HG03565 (cell line): ENCODE measurements around the gene N4BP2.
A peak's percentile ranks its signal among the peaks of the same experiment; 100 is the strongest.
"Not testable (repeated sequence)": the region's sequence is repeated elsewhere in the genome, so short reads cannot be mapped to it uniquely, and the experiment has no call there.

Source experiments
- ATAC-seq: cut with Tn5 transposase; IDR thresholded peaks from one replicate; pipeline ENCODE4 v1.9.1; 2021; ENCODE audit warnings: mild to moderate bottlenecking, moderate library complexity; ENCODE audit not compliant: unreplicated experiment

Gene N4BP2

GRCh38 chr4:40056716-40057585 lies at the start of gene N4BP2:
Gene N4BP2, plus strand, starts transcription at chr4:40056850. Its CDS starts 40,491 bp downstream, at chr4:40097341.
- peak; percentile 31 for ATAC-seq

DNA sequence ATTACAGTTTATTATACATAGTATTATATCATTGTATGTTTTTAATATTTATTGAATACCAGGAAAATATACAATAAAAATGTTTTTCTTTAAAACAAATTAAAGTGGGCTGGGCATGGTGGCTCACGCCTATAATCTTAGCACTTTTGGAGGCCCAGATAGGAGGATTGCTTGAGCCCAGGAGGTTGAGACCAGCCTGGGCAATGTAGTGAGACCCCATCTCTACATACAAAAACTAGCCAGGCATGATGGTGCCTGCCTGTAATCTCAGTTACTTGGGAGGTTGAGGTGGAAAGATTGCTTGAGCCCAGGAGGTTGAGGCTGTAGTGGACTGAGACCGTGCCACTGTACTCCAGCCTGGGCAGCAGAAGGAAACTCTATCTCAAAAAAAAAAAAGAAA lies 40.6 kb upstream of the N4BP2 start:
- no peak for ATAC-seq

DNA sequence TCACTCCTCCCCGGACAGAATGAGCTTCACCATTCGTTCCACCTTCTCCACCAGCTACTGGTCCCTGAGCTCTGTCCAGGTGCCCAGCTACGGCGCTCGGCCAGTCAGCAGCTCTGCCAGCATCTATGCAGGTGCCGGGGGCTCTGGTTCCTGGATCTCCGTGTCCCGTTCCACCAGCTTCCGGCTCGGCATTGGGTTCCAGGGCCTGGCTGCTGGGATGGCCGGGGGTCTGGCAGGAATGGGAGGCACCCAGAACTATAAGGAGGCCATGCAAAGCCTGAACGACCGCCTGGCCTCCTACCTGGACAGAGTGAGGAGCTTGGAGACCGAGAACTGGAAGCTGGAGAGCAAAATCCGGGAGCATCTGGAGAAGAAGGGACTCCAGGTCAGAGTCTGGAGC lies 36.4 kb upstream of the N4BP2 start:
- ATAC-seq: no peak

- ATAC-seq: not testable (repeated sequence)
Observed at GRCh38 chr4:40021116-40021515, 35.5 kb upstream of the N4BP2 start.

GRCh38 chr4:40024049-40024448 lies 32.6 kb upstream of the N4BP2 start:
- ATAC-seq: not testable (repeated sequence)

- ATAC-seq: no peak
Observed at GRCh38 chr4:40032785-40033184, 23.9 kb upstream of the N4BP2 start.

GRCh38 chr4:40033613-40034012 lies 23.0 kb upstream of the N4BP2 start:
- ATAC-seq: no peak

GRCh38 chr4:40038977-40039376 lies 17.7 kb upstream of the N4BP2 start:
- no peak for ATAC-seq

DNA sequence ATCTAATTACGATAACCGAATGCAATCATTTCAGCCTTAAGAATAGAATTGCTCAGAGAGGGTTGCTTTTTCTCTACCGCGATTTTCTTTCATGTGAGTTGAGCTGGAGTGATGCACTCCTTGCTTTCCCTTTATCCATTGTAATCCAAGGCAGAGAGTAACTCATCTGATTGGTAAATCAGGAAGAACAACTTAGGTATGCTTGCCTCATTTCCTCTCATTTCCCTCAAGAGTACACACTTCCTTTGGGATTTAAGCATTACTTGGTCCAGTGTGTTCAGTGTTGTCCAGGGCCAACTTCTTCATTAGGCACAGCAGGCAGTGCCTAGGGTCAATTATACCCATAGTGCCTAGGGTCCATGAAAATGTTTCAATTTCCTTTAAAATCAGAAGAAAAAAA lies 15.7 kb upstream of the N4BP2 start:
- ATAC-seq: no peak

DNA sequence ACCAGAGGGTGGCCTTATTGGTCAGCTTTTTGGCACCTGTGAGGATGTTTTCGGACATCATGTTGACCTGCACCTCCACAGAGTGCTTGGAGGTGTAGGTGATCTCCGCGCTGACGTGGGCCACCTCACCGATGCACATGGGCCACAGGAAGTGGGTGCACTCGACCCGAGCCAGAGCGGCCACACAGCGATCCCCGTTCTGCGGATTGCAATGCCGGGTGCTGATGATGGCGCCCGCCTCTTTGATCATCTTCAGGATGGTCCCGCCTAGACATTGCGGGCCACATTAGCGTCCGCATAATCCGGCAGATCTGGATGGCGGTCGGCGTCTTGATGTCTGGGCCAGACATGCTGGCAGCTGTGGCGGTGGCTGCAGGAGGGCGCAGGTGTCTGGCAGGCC lies 12.9 kb upstream of the N4BP2 start:
- no peak for ATAC-seq

DNA sequence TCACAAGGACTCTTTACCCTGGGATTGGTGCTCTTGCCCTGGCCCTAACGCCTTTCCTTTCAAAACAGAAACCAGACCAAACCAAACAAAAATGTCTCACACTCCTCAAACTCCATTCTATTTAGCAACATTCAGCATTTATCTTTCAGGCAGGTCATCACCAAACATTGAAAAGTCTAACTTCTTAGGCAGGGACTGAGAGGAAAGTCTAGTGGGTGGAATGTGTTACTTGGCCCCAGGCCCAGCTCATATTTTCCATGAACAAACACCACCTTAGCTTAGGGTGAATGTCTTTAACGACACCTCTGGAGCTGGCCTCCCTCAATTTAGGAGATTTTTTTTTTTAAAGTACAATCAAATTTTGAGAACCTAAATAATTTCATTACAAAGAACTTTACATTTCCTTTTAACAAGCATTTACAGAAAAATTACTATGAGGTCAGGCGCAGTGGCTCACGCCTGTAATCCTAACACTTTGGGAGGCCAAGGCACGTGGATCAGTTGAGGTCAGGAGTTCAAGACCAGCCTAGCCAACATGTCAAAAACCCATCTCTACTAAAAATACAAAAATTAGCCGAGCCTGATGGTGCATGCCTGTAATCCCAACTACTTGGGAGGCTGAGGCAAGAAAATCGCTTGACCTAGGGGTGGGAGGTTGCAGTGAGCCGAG lies 10.2 kb upstream of the N4BP2 start:
- no peak for ATAC-seq

- no peak for ATAC-seq
Observed at GRCh38 chr4:40053161-40053560, 3.5 kb upstream of the N4BP2 start.

GRCh38 chr4:40055511-40055862 lies 1.2 kb upstream of the N4BP2 start:
- ATAC-seq: no peak

GRCh38 chr4:40055863-40056715 lies 561 bp upstream of the N4BP2 start:
- ATAC-seq: no peak

DNA sequence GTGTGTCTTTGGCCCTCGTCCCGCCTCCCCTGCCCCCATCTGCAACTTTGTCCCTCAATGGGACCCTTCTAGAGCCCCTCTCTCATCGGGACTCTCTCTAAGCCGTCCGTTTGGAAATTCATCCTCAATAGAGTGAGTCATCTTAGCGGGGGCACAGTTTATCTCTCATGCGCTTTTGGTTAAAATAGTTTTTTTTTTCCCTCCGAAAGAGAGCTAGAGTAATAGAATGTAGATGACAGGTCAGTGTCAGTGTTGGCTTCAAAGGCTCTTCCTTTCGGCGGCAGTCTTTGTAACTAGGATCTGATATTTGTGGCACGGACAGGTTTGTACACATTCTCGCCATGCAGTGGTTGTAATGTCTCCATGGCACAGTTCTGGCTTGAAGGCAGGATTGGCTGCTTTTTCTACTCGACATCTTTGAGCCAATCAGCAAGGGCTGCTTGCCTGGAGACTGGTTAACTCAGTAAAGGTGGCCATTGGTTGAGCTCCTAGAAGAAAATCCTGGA lies 989 bp downstream of the N4BP2 start:
- peak; percentile 75 for ATAC-seq

DNA sequence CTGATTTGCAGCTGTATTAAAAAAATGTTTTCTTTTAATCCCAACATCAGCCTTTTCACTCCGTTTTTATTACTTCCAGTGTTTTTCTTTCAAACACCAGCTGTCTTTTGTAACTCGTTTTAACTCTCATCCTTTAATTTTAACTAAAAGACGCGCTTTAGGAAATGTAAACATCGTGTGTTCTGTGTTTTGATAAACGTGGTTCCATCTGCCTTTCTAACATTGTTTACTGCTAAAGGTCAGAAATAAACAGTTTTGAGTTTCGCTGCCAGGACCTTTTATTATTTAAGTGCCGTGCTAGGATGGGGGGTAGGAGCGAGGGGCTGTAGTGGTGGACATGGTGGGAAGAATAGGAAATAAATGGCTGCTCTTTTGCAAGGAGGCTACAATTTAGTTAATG lies 1.5 kb downstream of the N4BP2 start:
- no peak for ATAC-seq

DNA sequence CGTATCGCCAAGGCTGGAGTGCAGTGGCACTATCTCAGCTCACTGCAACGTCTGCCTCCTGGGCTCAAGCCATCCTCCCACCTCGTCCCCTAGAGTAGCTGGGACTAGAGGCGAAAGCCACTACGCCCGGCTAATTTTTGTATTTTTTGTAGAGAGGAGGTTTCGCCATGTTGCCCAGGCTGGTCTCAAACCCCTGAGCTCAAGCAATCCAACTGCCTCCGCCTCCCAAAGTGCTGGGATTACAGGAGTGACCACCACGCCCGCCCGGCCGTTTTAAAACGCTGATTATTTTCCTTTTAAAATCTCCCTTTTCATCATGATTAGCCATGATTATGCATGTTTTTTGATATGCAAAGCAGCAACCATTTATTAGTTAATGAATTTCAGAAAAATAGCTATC lies 2.2 kb downstream of the N4BP2 start:
- ATAC-seq: no peak

DNA sequence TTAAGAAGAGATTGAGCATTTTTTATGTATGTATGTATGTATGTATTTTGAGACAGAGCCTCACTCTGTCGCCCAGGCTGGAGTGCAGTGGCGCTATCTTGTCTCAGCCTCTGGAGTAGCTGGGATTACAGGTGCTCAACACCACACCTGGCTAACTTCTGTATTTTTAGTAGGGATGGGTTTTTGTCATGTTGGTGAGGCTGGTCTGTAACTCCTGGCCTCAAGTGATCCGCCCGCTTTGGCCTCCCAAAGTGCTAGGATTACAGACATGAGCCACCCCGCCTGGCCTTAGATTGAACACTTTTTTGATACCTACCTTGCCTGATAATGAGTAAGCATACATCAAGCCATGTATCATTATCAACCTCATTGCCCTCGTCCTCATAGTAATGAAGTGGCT lies 2.7 kb downstream of the N4BP2 start:
- ATAC-seq: no peak

DNA sequence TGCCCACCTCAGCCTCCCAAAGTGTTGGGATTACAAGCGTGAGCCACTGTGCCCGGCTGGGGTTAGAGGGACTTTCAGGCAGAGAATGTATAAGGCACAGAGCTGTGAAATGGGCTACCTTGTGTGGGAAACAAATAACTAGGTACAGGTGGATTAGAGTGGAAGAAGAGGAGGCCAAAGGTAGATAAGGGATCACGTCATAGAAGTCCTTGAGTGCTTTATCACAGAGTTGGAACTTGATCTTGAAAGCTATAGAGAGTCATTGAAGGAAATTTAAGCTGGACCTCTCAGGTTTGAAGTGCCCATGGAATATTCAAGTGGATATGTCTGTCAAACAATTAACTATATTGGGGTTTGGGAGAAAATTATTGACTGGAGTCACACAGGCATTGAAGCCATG lies 8.4 kb downstream of the N4BP2 start:
- ATAC-seq: no peak

DNA sequence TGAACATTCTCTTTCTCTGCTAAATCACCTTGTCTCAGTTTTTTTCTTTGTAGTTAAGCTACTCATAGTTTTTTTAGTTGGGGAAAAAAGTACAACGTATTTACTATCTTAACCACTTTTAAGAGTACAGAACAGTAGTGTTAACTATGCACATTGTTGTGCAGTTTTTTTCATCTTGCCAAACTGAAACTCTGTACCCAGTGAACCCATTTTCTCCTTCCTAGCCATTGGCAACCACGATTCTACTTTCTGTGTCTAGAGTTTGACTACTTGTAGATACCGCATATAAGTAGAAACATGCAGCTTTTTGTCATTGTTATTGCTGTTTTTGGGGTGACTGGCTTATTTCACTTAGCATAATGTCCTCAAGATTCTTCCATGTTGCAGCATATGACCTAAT lies 10.0 kb downstream of the N4BP2 start:
- ATAC-seq: no peak

DNA sequence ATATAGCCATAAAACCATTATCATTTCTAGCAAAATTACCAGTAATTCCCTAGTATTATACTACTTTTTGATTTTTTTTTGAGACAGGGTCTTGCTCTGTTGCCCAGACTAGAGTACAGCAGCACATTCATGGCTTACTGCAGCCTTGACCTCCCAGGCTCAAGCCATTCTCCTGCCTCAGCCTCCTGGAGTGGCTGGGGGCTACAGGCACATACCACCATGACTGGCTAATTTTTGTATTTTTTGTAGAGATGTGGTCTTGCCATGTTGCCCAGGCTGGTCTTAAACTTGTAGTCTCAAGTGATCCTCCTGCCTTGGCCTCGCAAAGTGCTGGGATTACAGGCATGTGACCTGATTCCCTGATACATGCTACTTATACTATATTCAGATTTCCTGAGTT lies 13.7 kb downstream of the N4BP2 start:
- ATAC-seq: no peak
